SH-SY5Y (cell line): ENCODE results near the gene ANO5.

Experiments used
- GATA2 ChIP-seq: IDR thresholded peaks from 2 replicates; pipeline ENCODE4 v1.6.1; 2011; ENCODE audit warnings: mild to moderate bottlenecking, low read depth, low read length
- GATA3 ChIP-seq: IDR thresholded peaks from 2 replicates; pipeline ENCODE4 v1.6.1; 2011; ENCODE audit warnings: low read depth, mild to moderate bottlenecking, low read length, moderate library complexity

GRCh38 chr11:22225190-22225589 lies 32.3 kb downstream of the ANO5 start:
- no peak for TF ChIP-seq GATA3
- no peak for TF ChIP-seq GATA2
